CD4-positive, CD25-positive, alpha-beta regulatory T cell (primary cell): ENCODE results near the gene PAQR5. TPM values are rescaled to one million over a fixed set of nuclear protein-coding genes. Genes with fewer than 3 reads are reported as not detected.
A peak's percentile ranks its signal among the peaks of the same experiment; 100 is the strongest.

Source experiments
- ATAC-seq, 2 donors: fragments of 150-1000 bp; cut with Tn5 transposase; one replicate each; pipeline ENCODE4 v1.10.0; 2021; ENCODE audit warnings: low read depth in 2 of 2, moderate number of reproducible peaks in 2 of 2, moderate library complexity in 1 of 2
- DNase-seq, 3 donors: peaks; one replicate each; pipeline versions ENCODE4 v3.0.0 to v3.0.0-alpha.2; 2012 to 2022; ENCODE audit warnings: mixed read lengths in 1 of 3
- H3K27ac ChIP-seq: one replicate; pipeline ENCODE4 v1.7.0; 2013; ENCODE audit warnings: mild to moderate bottlenecking, low read length; ENCODE audit not compliant: insufficient read depth, poor library complexity, severe bottlenecking
- H3K27me3 ChIP-seq: one replicate; pipeline ENCODE4 v1.7.0; 2013; ENCODE audit warnings: low read length; ENCODE audit not compliant: control insufficient read depth, insufficient read depth
- H3K36me3 ChIP-seq: one replicate; pipeline ENCODE4 v1.7.0; 2013; ENCODE audit warnings: mild to moderate bottlenecking, low read length, moderate library complexity; ENCODE audit not compliant: control insufficient read depth, insufficient read depth
- H3K4me1 ChIP-seq: 2 replicates; pipeline ENCODE4 v1.7.0; 2013; ENCODE audit warnings: mild to moderate bottlenecking, low read length; ENCODE audit not compliant: insufficient read depth, control insufficient read depth, poor library complexity, severe bottlenecking
- H3K4me3 ChIP-seq: one replicate; pipeline ENCODE4 v1.7.0; 2013; ENCODE audit warnings: low read depth, mild to moderate bottlenecking, low read length, moderate library complexity
- H3K9me3 ChIP-seq, 2 experiments: 1 replicate in 1 of 2; 2 replicates in 1 of 2; pipeline ENCODE4 v1.7.0; 2013; ENCODE audit warnings: low read length in 2 of 2, mild to moderate bottlenecking in 1 of 2, moderate library complexity in 1 of 2; ENCODE audit not compliant: control insufficient read depth in 2 of 2
- H3K27ac Mint-ChIP-seq, 3 donors: one replicate each; pipeline ENCODE4 v1.8.0; 2020 to 2022; ENCODE audit warnings: mild to moderate bottlenecking in 3 of 3, mixed read lengths in 3 of 3, moderate library complexity in 2 of 3
- H3K27me3 Mint-ChIP-seq: one replicate; pipeline ENCODE4 v1.8.0; 2022; ENCODE audit warnings: mild to moderate bottlenecking, mixed read lengths
- H3K36me3 Mint-ChIP-seq: one replicate; pipeline ENCODE4 v1.8.0; 2020; ENCODE audit warnings: mixed read lengths
- H3K4me1 Mint-ChIP-seq, 4 donors: one replicate each; pipeline ENCODE4 v1.8.0; 2020 to 2022; ENCODE audit warnings: mixed read lengths in 4 of 4, mild to moderate bottlenecking in 1 of 4
- H3K4me3 Mint-ChIP-seq, 4 donors: one replicate each; pipeline ENCODE4 v1.8.0; 2020 to 2022; ENCODE audit warnings: mild to moderate bottlenecking in 4 of 4, mixed read lengths in 4 of 4, moderate library complexity in 3 of 4
- H3K9me3 Mint-ChIP-seq, 7 donors: one replicate each; pipeline ENCODE4 v1.8.0; 2020 to 2022; ENCODE audit warnings: mixed read lengths in 7 of 7, mild to moderate bottlenecking in 3 of 7, moderate library complexity in 2 of 7
- polyA plus RNA-seq, 4 donors: library from polyadenylated mRNA; unstranded; fragments of 300-500 nt; fragmentation: Illumina TruSeq; gene quantifications; one replicate each; pipeline ENCODE4 v1.2.3, GENCODE V29; 2021
- total RNA-seq: library from RNA; stranded (reverse); gene quantifications from one replicate; pipeline ENCODE4 v1.2.3, GENCODE V29; 2022

Gene PAQR5
- total and polyA plus RNA-seq, 5 donors from 2014 or later: not detected

GRCh38 chr15:69454953-69455352, 156.2 kb downstream of the PAQR5 start:
- no peaks in the 10 kb centered on the region for H3K9me3 ChIP-seq
- H3K36me3 ChIP-seq: peaks cover 33% of the 10 kb centered on the region
- ATAC-seq (no peak), DNase-seq (no peak)
- peak overlapping the region; percentile 99 for H3K4me3 ChIP-seq
- Mint-ChIP-seq H3K4me3 (peak overlapping the region; percentile 94 to 99 (median 98)), H3K9me3 (peaks cover 0 to 2% (median 0%) of the 10 kb centered on the region in 7 donors), H3K36me3 (peaks cover 36% of the 10 kb centered on the region), H3K27ac (peak overlapping the region in 2 of 3 donors; percentile 85 to 98), H3K27me3 (no peaks in the 10 kb centered on the region), H3K4me1 (peaks cover 22 to 65% (median 38%) of the 10 kb centered on the region in 4 donors)
- H3K27ac ChIP-seq: peak overlapping the region; percentile 90
- H3K27me3 ChIP-seq: no peaks in the 10 kb centered on the region
- H3K4me1 ChIP-seq: peaks cover 27% of the 10 kb centered on the region

- Mint-ChIP-seq H3K9me3 (peaks cover 0 to 2% (median 0%) of the 10 kb centered on the region in 7 donors), H3K27ac (peak overlapping the region in 1 of 3 donors; percentile 33), H3K4me1 (peaks cover 22 to 74% (median 44%) of the 10 kb centered on the region in 4 donors), H3K36me3 (peaks cover 36% of the 10 kb centered on the region), H3K27me3 (no peaks in the 10 kb centered on the region), H3K4me3 (peak overlapping the region in 2 of 4 donors; percentile 17 to 94)
- Histone ChIP-seq H3K36me3 (peaks cover 33% of the 10 kb centered on the region), H3K27ac (no peak overlapping the region), H3K4me3 (no peak overlapping the region), H3K27me3 (no peaks in the 10 kb centered on the region), H3K4me1 (peaks cover 33% of the 10 kb centered on the region), H3K9me3 (no peaks in the 10 kb centered on the region)
- ATAC-seq (no peak), DNase-seq (no peak)
Measured at GRCh38 chr15:69456208-69457166, 157.8 kb downstream of the PAQR5 start.

Other genes with a start within 250 kb of the PAQR5 start
- gene GLCE, start 138.3 kb upstream of the PAQR5 start, total RNA-seq: 12.7 TPM
- 10 to 100 TPM; 17.0 to 23.4 (median 20.2) TPM for gene GLCE, start 138.3 kb upstream of the PAQR5 start, polyA plus RNA-seq
- gene KIF23, start 115.4 kb downstream of the PAQR5 start, total RNA-seq: 3.8 TPM
- 1 to 10 TPM in 3 of 4 donors, under 1 TPM in 1; 0.74 to 1.3 (median 1.1) TPM for gene KIF23, start 115.4 kb downstream of the PAQR5 start, polyA plus RNA-seq
- 1,439 TPM for gene RPLP1, start 153.9 kb downstream of the PAQR5 start, total RNA-seq
- 1,000 to 10,000 TPM; 1,970 to 2,778 (median 2,296) TPM for gene RPLP1, start 153.9 kb downstream of the PAQR5 start, polyA plus RNA-seq